ENCODE results near the gene TUBA3D.
"Not testable (repeated sequence)": the region's sequence is repeated elsewhere in the genome, so short reads cannot be mapped to it uniquely, and the experiment has no call there.

TUBA3D gene

GRCh38 chr2:131516011-131516410 lies 40.1 kb downstream of the TUBA3D start:
- no peak for DNase-seq

GRCh38 chr2:131516621-131517020 lies 40.7 kb downstream of the TUBA3D start:
- not testable (repeated sequence) for DNase-seq

DNA sequence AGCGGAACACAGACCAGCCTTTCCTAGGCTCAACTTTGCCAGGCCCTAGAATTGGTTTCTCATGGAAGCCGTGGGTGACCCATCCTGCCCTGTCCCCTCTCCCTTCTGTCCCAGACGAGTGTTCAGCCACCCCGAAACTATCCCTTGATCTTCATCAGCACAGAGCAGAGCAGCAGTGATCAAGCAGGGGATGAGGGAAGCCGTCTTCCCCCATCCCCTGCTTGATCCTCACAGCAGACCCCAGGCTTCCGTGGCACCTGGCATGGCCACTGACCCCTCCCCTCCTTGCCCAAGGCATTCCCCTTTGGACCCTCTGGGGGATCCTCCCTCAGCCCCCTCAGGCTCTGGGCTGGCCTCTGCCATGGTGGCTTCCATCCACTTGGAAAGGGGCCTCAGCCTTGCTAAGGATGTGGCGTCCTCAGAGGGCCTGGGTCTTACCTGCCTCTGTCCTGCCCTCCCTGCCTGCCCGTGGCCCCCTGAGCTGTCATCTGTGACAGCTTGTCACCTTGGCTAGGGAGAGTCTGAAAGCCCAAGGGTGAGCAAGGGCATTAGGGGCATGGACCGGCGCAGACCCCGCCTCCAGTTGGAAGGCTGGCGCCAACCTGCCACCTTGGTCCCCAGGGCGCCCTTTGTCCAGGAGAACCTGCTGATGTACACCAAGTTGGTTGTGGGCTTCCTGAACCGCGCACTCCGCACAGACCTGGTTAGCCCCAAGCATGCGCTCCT lies 41.4 kb downstream of the TUBA3D start:
- no peak for DNase-seq

- DNase-seq, result not testable (repeated sequence)
Observed at GRCh38 chr2:131517856-131518255, 41.9 kb downstream of the TUBA3D start.

DNA sequence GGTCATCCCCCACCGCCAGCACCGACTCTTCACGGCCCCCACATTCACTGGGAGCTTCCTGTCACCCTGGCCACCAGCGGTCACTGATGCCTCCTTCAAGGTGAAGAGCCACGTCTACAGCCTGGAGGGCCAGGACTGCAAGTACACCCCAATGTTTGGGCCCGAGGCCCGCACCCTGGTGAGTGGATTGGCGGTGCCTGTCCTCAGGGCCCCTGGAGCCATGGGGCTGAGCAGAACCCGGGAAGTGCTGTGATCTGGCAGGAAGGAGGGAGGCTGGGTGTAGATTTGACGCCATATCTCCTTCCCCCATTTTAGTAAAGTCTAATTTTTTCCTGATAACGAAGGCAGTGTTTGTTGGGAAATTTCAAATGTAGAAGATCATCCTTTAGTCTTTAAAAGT lies 42.6 kb downstream of the TUBA3D start:
- DNase-seq, result not testable (repeated sequence)

DNA sequence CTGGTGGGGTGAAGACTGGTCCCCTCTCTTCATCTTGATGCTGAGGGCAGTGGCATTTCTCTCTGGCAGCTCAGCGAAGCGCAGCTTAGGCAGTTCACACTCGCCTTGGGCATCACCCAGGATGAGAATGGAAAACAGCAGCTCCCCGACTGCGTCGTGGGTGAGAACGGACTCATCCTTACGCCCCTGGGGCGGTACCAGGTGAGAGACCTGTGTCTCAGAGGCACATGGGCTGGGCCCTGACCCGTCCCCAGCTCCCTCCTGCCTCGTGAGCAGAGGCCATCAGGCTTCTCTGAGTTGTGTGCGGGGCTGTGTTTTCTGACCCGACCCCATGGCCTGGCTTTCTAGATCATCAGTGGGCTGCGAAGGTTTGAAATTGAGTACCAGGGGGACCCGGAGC lies 43.5 kb downstream of the TUBA3D start:
- DNase-seq, result no peak

DNA sequence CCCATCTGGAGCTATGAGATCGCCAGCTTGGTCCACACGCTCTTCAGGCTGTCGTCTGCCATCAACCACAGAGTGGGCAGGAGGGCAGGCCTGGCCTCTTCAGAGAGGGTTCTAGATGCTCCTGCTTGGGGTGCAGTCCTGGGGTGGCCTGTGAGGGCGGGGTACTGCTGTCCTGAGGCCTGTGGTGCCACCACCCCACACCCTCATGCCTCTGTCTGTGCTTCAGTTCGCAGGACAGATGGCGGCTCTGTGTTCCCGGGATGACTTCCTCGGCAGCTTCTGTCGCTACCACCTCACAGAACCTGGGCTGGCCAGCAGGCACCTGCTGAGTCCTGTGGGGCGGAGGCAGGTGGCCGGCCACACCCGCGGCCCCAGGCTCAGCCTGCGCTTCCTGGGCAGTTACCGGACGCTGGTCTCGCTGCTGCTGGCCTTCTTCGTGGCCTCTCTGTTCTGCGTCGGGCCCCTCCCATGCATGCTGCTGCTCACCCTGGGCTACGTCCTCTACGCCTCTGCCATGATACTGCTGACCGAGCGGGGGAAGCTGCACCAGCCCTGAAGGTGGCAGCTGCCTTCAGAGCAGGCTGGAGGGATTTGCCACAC lies 44.1 kb downstream of the TUBA3D start:
- not testable (repeated sequence) for DNase-seq

DNA sequence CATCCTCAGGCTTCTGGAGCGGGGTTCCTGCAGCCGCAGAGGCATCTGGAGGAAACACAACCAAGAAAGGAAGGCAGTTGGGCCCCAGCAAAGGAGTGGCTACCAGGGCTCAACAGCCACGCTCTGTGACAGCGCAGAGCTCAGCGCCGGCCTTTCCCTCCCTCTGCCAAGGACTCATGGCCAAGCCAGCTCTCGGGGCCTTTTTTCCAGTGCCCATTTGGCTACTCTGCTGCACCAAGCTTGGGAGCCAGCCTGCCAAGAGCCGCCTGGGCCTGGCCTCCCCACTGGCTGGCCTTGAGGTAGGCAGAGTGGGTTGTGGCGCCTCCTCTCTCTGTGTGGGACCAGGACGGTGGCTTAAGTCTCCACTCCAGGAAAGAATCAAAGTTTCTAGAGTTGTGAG lies 44.6 kb downstream of the TUBA3D start:
- no peak for DNase-seq

GRCh38 chr2:131521524-131521923 lies 45.6 kb downstream of the TUBA3D start:
- not testable (repeated sequence) for DNase-seq

DNA sequence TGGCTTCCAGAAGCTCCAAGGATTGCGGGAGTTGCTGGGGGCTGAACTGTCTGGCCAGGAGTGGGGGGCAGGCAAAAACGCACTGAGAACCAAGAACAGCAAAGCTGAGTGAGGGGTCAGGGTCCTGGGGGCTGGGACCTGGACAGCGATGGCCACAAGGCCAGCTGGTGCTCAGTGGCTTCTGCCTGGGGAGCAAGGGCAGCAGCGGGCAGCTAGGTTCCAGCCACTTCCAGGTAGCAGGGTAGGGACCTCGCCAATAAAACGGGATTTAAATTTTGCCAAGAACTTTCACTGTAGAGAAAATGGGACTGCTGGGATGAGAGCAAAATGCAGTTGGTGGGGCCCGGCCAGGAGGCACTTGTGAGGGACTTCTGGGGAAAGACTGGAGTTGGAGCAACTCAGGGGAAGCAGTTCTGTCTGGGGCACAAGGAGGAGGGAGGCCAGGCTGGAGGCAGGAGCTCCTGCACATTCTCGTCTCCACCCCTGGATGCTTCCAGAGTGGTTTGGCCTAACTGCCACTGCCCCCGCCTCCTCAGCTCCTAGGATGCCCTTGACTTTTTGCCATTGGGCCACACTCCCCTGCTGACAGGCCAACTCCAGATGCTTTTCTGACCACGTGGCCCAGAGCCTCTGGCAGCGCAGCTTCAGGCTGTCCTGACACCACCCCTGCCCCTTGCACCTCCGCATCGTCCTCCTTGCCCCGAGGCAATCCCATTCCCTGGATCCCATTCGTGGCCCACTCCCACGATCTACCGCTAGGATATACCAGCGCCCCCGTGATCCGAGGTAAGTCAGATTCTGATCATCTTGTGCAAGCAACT lies 46.3 kb downstream of the TUBA3D start:
- DNase-seq, result no peak

DNA sequence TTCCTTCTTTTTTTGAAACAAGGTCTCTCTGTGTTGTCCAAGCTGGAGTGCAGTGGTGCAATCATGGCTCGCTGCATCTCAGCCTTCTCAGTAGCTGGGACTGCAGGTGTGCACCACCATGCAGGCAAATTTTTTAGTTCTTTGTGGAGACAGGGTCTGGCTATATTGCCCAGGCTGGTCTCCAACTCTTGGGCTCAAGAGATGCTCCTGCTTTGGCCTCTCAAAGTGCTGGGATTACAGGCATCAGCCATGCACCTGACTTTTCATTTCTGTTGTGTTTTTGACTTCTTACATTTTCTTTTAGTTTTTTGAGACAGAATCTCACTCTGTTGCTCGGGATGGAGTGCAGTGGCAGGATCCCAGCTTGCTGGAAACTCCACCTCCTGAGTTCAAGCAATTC lies 49.3 kb downstream of the TUBA3D start:
- DNase-seq, result not testable (repeated sequence)

DNA sequence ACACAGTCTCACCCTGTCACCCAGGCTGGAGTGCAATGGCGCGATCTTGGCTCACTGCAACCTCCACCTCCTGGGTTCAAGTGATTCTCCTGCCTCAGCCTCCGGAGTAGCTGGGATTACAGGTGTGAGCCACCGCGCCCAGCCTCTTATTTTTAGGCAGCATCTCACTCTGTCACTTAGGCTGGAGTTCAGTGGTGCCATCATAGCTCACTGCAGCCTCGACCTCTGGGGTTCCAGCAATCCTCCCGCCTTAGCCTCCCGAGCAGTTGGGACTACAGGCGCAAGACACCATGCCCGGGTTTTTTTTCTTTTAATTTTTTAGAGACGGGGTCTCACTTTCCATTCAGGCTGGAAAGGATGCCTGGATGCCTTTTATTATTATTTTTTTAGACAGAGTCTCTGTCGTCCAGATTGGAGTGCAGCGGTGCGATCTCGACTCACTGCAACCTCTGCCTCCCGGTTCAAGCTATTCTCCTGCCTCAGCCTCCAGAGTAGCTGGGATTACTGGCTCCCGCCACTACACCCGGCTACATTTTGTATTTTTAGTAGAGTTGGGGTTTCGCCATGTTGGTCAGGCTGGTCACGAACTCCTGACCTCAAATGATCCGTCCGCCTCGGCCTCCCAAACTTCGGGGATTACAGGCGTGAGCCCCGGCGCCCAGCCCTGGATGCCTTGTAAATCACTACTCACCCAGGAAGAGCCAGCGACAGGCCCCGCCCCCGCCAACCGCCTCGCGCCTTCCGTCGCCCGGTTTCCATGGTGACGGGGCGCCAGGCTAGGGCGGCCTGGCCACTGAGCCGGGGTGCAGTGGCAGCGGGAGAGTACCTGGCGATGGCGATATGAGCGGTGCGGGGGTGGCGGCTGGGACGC lies 51.4 kb downstream of the TUBA3D start, which contains the start of gene CCDC74A:
Gene CCDC74A (plus strand): TSS at position 758 of the 871 bp plus-strand sequence. CDS start 83 bp downstream, at position 841.
- peak in 1 of 2 donors; percentile 4 for DNase-seq

- not testable (repeated sequence) for DNase-seq
Observed at GRCh38 chr2:131528981-131529863, 53.3 kb downstream of the TUBA3D start.

GRCh38 chr2:131529864-131530445 lies 54.0 kb downstream of the TUBA3D start:
- not testable (repeated sequence) for DNase-seq

GRCh38 chr2:131530626-131531344 lies 54.9 kb downstream of the TUBA3D start:
- DNase-seq, result not testable (repeated sequence)

DNA sequence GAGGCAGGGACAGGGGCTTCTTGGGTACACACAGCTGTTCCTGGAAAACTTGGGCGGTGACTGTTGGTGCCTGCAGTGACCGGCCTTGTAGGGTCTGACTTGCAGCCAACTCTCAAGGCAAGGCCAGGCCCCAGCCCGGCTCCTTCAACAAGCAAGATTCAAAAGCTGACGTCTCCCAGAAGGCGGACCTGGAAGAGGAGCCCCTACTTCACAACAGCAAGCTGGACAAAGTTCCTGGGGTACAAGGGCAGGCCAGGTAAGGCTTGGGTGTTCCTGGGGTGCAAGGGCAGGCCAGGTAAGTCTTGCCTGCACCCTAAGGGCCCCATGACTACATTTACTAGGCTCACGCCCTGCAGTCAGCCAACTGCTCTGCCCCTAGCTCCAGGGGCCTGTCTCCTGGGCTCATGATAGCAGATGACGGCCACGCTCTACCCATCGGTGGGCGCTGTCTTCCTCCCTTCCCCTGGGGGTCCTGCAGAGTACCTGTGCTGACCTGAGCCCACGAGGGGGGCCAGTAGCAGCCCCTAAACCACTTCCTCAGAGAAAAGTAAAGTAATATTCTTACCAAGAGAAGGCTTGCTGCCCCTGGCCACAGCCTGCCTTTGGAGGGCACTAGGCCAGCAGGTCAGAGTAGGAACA lies 55.7 kb downstream of the TUBA3D start:
- DNase-seq, result not testable (repeated sequence)

Measured in bone marrow (tissue), 2 donors.